Head of caudate nucleus (tissue), 42 donors: Measurements from ENCODE around the gene RNASE8.

Experiments
- DNase-seq, 42 donors: peaks; one replicate each; pipeline versions ENCODE4 v3.0.0 to v3.0.0-alpha.2; 2020 to 2021; ENCODE audit warnings: mixed read lengths in 7 of 42
- intact Hi-C: fragments of 100-400 bp; cut with DNase I; formaldehyde crosslinking; loops from one replicate; pipeline ENCODE4 v1.15.0; 2022

RNASE8 gene

DNA sequence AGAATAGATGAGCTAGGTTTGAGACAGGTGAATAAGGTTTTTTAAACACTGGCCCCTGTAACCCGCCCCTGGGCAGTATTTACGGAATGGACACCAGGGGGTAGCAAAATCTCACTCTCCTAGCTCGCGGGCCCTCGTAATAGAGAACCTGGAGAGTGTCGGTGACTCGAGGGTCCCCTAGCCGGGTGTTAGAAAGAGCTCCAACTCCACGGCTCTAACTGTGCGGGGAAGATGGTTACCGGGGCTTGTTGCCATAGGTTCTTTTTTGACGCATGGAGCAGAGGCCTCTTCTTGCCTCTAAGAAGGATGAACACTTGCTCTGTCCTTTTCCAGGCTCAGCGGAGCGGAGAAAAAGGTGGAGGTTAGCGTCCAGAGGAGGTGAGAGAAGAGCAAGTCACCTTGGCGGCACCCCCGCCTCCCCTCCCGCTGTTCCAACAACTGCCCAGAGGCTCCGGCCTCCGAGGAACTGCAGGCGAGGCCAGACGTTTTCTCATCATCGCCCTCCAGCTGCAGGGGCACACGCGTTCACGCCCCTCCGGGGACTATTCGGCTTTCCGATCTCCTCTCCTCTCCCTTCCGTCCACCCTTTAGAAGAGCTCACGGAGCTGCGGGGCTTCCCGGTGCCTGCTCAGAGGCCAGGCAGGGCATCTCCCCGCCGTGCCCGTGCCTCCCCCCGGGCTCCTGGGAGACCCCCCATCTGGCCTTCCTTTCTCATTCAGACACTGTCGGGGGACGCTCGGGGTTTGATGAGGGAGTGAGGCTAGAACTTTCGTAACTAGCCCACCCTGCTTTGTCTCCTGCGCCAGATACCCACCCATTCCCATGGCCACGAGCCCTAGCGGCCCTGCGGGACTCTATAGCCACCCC lies 11.1 kb downstream of the RNASE8 start:
- intact Hi-C loops = no loop called here
- DNase-seq = peak in 39 of 42 donors; percentile 32 to 86 (median 64)

GRCh38 chr14:21069388-21070082 lies 11.9 kb downstream of the RNASE8 start:
- DNase-seq = peak in 41 of 42 donors; percentile 53 to 90 (median 73)
- intact Hi-C loops = no loop called here

DNA sequence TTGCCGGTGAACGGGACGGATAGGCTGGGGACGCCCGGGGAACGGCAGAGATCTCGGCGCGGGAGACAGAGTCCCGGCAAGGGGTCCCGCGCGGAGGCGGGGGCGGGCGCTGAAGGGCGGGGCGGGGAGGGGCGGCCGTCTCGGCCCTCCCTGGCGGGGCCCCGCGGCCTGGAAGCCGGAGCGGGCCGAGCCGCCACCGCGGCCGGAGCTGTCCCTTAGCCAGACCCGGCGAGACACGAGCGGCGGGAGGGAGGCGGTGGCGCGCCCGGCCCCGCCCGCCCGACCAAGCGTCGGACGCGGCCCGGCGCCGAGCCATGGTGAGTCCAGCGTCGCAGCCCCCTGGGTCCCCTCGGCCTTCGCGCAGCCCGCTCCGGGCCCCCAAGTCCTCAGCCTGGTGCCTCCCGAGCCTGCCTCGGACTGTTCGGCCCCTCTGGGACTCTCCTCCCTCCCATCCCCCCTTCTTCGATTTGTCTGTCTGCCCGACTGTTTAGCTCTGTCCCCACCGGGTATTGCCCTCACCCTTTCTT lies 12.5 kb downstream of the RNASE8 start, which contains the start of gene ARHGEF40:
TSS of gene ARHGEF40 (plus strand) at position 222 of the 527 bp plus-strand sequence. CDS start at position 315, 93 bp downstream.
- peak in 41 of 42 donors; percentile 45 to 90 (median 79) for DNase-seq
- intact Hi-C loops = no loop called here

- intact Hi-C loops = no loop called here
- peak in 26 of 42 donors; percentile 9 to 69 (median 40) for DNase-seq
Observed at GRCh38 chr14:21070610-21071224, 13.1 kb downstream of the RNASE8 start.

GRCh38 chr14:21071225-21072030 lies 13.8 kb downstream of the RNASE8 start:
- peak; percentile 43 to 93 (median 74) for DNase-seq
- intact Hi-C loops = no loop called here

GRCh38 chr14:21072031-21072473 lies 14.4 kb downstream of the RNASE8 start:
- peak in 6 of 42 donors; percentile 23 to 57 (median 32) for DNase-seq

GRCh38 chr14:21072781-21073339 lies 15.2 kb downstream of the RNASE8 start:
- DNase-seq = no peak
- intact Hi-C loops = no loop called here

More at GRCh38 chr14:21072031-21072473, 14.4 kb downstream of the RNASE8 start:
- intact Hi-C loops = no loop called here

DNA sequence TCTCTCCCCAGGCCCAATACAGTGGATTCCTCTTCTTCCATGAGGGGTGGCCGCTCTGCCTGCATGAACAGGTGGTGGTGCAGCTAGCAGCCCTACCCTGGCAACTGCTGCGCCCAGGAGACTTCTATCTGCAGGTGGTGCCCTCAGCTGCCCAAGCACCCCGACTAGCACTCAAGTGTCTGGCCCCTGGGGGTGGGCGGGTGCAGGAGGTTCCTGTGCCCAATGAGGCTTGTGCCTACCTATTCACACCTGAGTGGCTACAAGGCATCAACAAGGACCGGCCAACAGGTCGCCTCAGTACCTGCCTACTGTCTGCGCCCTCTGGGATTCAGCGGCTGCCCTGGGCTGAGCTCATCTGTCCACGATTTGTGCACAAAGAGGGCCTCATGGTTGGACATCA lies 16.3 kb downstream of the RNASE8 start:
- no peak for DNase-seq
- intact Hi-C loops = no loop called here

DNA sequence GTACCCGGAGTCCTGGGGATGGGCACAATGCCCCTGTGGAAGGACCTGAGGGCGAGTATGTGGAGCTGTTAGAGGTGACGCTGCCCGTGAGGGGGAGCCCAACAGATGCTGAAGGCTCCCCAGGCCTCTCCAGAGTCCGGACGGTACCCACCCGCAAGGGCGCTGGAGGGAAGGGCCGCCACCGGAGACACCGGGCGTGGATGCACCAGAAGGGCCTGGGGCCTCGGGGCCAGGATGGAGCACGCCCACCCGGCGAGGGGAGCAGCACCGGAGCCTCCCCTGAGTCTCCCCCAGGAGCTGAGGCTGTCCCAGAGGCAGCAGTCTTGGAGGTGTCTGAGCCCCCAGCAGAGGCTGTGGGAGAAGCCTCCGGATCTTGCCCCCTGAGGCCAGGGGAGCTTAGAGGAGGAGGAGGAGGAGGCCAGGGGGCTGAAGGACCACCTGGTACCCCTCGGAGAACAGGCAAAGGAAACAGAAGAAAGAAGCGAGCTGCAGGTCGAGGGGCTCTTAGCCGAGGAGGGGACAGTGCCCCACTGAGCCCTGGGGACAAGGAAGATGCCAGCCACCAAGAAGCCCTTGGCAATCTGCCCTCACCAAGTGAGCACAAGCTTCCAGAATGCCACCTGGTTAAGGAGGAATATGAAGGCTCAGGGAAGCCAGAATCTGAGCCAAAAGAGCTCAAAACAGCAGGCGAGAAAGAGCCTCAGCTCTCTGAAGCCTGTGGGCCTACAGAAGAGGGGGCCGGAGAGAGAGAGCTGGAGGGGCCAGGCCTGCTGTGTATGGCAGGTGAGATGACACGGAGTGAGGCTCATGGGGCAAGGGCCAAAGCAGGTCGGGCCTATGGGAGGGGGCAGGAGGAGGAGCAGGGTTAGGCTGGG lies 17.0 kb downstream of the RNASE8 start:
- intact Hi-C loops = no loop called here
- DNase-seq = no peak

DNA sequence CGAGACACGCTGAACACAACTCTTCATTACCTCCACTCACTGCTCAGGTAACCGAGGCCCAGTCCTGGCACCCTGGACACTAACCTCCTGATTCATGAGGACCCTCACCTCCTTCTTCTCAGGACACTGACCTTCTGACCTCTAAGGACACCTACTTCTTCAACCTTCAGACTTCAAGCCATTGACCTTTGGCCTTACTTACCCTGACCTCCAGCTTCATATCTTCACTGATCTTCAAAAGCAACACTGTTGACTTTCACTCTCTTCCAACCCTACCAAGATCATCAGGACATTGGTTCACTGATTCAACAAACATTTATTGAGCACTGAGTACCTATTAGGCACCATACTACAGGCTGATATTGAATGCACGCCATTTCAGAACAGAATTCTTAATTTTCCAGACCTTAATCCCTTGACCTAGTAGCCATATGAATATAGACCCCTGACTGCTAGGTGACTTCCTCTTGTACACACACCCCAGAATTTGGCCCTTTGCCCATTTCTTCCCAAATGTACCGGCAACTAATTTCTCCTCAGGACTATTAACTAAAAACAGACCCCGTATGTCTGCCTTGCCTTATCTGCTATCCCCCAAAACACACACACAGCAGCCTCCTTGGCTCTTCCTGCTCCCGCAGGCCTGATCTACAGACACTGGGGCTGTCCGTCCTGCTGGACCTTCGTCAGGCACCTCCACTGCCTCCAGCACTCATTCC lies 18.3 kb downstream of the RNASE8 start:
- intact Hi-C loops = no loop called here
- no peak for DNase-seq

GRCh38 chr14:21077672-21078071 lies 20.1 kb downstream of the RNASE8 start:
- no peak for DNase-seq

GRCh38 chr14:21078287-21078686 lies 20.7 kb downstream of the RNASE8 start:
- no peak for DNase-seq
- intact Hi-C loops = no loop called here

More at GRCh38 chr14:21077672-21078071, 20.1 kb downstream of the RNASE8 start:
- intact Hi-C loops = no loop called here

- intact Hi-C loops = no loop called here
- DNase-seq = no peak
Observed at GRCh38 chr14:21078726-21079125, 21.1 kb downstream of the RNASE8 start.

DNA sequence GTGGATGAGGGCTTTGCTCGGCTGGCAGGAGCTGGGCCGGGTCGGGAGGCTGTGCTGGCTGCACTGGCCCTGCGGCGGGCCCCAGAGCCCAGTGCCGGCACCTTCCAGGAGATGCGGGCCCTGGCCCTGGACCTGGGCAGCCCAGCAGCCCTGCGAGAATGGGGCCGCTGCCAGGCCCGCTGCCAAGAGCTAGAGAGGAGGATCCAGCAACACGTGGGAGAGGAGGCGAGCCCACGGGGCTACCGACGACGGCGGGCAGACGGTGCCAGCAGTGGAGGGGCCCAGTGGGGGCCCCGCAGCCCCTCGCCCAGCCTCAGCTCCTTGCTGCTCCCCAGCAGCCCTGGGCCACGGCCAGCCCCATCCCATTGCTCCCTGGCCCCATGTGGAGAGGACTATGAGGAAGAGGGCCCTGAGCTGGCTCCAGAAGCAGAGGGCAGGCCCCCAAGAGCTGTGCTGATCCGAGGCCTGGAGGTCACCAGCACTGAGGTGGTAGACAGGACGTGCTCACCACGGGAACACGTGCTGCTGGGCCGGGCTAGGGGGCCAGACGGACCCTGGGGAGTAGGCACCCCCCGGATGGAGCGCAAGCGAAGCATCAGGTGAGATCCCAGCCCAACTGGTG lies 24.0 kb downstream of the RNASE8 start:
- peak in 1 of 42 donors; percentile 27 for DNase-seq
- intact Hi-C loops = no loop called here

DNA sequence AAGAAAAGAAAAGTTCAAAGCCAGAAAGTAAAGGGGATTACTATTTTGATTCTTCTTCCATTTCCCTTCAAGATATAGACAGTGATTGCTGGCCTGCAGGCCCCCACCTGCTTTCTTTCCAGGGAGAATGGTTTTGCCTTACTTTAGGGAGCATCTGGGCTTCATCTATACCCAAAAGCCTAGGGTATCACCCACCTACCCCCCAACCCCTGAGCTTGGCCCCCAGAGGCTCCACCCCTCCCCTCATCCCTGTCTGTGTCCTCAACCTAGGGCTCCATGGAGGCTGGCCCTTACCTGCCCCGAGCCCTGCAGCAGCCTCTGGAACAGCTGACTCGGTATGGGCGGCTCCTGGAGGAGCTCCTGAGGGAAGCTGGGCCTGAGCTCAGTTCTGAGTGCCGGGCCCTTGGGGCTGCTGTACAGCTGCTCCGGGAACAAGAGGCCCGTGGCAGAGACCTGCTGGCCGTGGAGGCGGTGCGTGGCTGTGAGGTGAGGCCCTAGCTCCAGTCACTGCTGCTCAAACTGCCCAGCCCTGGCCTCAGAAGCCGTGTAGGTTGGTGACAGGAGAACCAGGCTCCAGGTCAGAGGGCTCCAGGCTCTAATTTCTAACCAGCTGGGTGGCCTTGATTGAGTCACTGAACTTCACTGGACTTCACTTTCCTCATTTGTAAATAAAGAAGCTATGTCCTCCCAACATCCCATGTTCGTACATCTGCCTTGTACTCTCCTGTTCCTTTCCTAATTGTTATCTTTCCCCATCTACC lies 26.1 kb downstream of the RNASE8 start:
- DNase-seq = no peak
- intact Hi-C loops = no loop called here
